ENCODE results near the gene IMP3.
"Not testable (repeated sequence)": the region's sequence is repeated elsewhere in the genome, so short reads cannot be mapped to it uniquely, and the experiment has no call there.

Gene IMP3
- 21.7 to 42.2 (median 25.2) reads per million in 3 donors for total RNA-seq

- H3K4me1 ChIP-seq (ENCODE audit: control insufficient read depth, insufficient read depth, low read length, poor library complexity, severe bottlenecking): peaks cover 34% of the 10 kb centered on the region
- no peaks in the 10 kb centered on the region for H3K9me3 ChIP-seq (ENCODE audit: control insufficient read depth, low read length)
- H3K36me3 ChIP-seq (ENCODE audit: control insufficient read depth, insufficient read depth, low read length): no peaks in the 10 kb centered on the region
- no peaks in the 10 kb centered on the region for H3K27me3 ChIP-seq (replicated peaks; ENCODE audit: control insufficient read depth, insufficient read depth, low read length, poor library complexity, severe bottlenecking)
- H3K4me3 ChIP-seq (ENCODE audit: insufficient read depth, low read depth, low read length, poor library complexity, severe bottlenecking): peak within 1 kb of the TSS; percentile 74
- DNase-seq: peak; percentile 85 to 91 (median 90)
- peak within 1 kb of the TSS; percentile 80 for H3K27ac ChIP-seq (ENCODE audit: insufficient read depth, low read length, poor library complexity, severe bottlenecking)
Observed at GRCh38 chr15:75639709-75640482, at the start of gene IMP3. IMP3 (minus strand) TSS chr15:75640224; CDS start chr15:75640168, 56 bp downstream.

GRCh38 chr15:75689429-75689828 lies 49.4 kb upstream of the IMP3 start:
- DNase-seq: not testable (repeated sequence)

DNA sequence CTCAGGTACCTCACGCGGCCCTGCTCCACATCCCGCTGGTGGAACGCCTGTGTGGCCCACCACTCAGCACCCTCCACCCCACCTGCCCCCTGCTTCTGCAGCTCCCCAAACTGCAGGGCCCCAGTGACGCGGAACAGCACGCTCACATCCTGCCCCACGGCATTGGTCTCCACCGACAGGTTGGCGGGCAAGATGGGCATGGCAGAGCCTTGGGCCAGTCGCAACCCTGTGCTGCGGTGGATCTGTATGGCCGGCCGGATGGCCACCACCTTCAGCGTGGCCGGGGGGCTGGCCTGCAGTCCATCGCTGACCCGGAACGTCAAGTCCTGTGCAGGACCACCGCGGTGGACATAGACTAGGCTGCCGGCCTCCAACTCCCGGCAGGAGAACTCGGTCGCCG lies 48.8 kb upstream of the IMP3 start:
- no peaks in the 10 kb centered on the region for H3K27me3 ChIP-seq (replicated peaks; ENCODE audit: control insufficient read depth, insufficient read depth, low read length, poor library complexity, severe bottlenecking)
- H3K4me1 ChIP-seq (ENCODE audit: control insufficient read depth, insufficient read depth, low read length, poor library complexity, severe bottlenecking): no peaks in the 10 kb centered on the region
- H3K36me3 ChIP-seq (ENCODE audit: control insufficient read depth, insufficient read depth, low read length): no peaks in the 10 kb centered on the region
- H3K27ac ChIP-seq (ENCODE audit: insufficient read depth, low read length, poor library complexity, severe bottlenecking): no peak overlapping the region
- no peak overlapping the region for H3K4me3 ChIP-seq (ENCODE audit: insufficient read depth, low read depth, low read length, poor library complexity, severe bottlenecking)
- DNase-seq: no peak
- H3K9me3 ChIP-seq (ENCODE audit: control insufficient read depth, low read length): no peaks in the 10 kb centered on the region

More at GRCh38 chr15:75689429-75689828, 49.4 kb upstream of the IMP3 start:
- not testable (repeated sequence) for H3K27me3 ChIP-seq (replicated peaks; ENCODE audit: control insufficient read depth, insufficient read depth, low read length, poor library complexity, severe bottlenecking); H3K27ac ChIP-seq (ENCODE audit: insufficient read depth, low read length, poor library complexity, severe bottlenecking); H3K4me1 ChIP-seq (ENCODE audit: control insufficient read depth, insufficient read depth, low read length, poor library complexity, severe bottlenecking); H3K9me3 ChIP-seq (ENCODE audit: control insufficient read depth, low read length); H3K36me3 ChIP-seq (ENCODE audit: control insufficient read depth, insufficient read depth, low read length); H3K4me3 ChIP-seq (ENCODE audit: insufficient read depth, low read depth, low read length, poor library complexity, severe bottlenecking)

- Histone ChIP-seq H3K36me3 (ENCODE audit: control insufficient read depth, insufficient read depth, low read length) (no peaks in the 10 kb centered on the region), H3K4me3 (ENCODE audit: insufficient read depth, low read depth, low read length, poor library complexity, severe bottlenecking) (no peak overlapping the region), H3K27me3 (replicated peaks; ENCODE audit: control insufficient read depth, insufficient read depth, low read length, poor library complexity, severe bottlenecking) (no peaks in the 10 kb centered on the region), H3K9me3 (ENCODE audit: control insufficient read depth, low read length) (no peaks in the 10 kb centered on the region), H3K4me1 (ENCODE audit: control insufficient read depth, insufficient read depth, low read length, poor library complexity, severe bottlenecking) (no peaks in the 10 kb centered on the region), H3K27ac (ENCODE audit: insufficient read depth, low read length, poor library complexity, severe bottlenecking) (no peak overlapping the region)
- no peak for DNase-seq
Observed at GRCh38 chr15:75688278-75688557, 48.2 kb upstream of the IMP3 start.

DNA sequence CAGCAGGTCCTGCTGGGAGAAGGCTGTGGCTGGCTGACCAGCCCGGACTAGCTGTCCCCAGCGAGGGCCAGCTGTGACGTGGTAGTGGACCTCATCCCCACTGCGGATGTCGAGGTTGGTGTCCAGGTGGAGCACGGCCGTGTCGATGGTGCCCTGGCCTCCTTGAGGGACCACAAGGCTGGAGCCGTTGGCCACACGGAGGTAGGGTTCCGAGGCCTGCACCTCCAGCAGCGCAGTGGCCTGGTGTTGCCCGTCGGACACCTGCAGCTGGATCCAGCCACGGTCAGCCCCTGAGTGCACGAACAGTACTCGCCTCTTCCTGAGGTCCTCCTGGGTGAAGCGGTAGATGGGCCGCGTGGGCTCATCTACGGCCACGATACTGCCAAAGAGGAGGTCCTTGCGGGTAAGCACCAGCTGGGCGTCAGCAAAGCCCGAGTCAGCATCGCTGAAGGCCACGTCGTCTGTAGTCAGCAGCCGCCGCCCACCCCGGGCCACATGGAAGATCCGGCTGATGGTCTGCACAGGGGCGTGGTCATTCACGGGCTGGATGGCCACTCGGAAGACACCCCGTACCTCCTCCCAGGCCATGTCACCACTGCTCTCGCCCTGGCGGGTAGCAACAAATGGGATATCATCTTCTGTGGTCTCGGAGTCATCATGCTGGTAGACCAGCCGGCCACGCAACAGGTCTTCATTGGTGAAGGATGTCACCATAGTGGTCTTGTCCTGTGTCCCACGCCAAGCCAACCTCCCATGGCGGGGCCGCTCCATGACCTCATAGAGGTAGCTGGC lies 47.7 kb upstream of the IMP3 start:
- no peaks in the 10 kb centered on the region for H3K4me1 ChIP-seq (ENCODE audit: control insufficient read depth, insufficient read depth, low read length, poor library complexity, severe bottlenecking)
- no peaks in the 10 kb centered on the region for H3K36me3 ChIP-seq (ENCODE audit: control insufficient read depth, insufficient read depth, low read length)
- no peak overlapping the region for H3K4me3 ChIP-seq (ENCODE audit: insufficient read depth, low read depth, low read length, poor library complexity, severe bottlenecking)

GRCh38 chr15:75686212-75686642 lies 46.2 kb upstream of the IMP3 start:
- not testable (repeated sequence) for H3K36me3 ChIP-seq (ENCODE audit: control insufficient read depth, insufficient read depth, low read length); H3K27me3 ChIP-seq (replicated peaks; ENCODE audit: control insufficient read depth, insufficient read depth, low read length, poor library complexity, severe bottlenecking); H3K9me3 ChIP-seq (ENCODE audit: control insufficient read depth, low read length); H3K4me1 ChIP-seq (ENCODE audit: control insufficient read depth, insufficient read depth, low read length, poor library complexity, severe bottlenecking); H3K4me3 ChIP-seq (ENCODE audit: insufficient read depth, low read depth, low read length, poor library complexity, severe bottlenecking); H3K27ac ChIP-seq (ENCODE audit: insufficient read depth, low read length, poor library complexity, severe bottlenecking)
- DNase-seq: peak; percentile 46 to 58 (median 52)

More for the DNA sequence above, 47.7 kb upstream of the IMP3 start:
- H3K27ac ChIP-seq (ENCODE audit: insufficient read depth, low read length, poor library complexity, severe bottlenecking): no peak overlapping the region
- DNase-seq: no peak
- no peaks in the 10 kb centered on the region for H3K9me3 ChIP-seq (ENCODE audit: control insufficient read depth, low read length)
- no peaks in the 10 kb centered on the region for H3K27me3 ChIP-seq (replicated peaks; ENCODE audit: control insufficient read depth, insufficient read depth, low read length, poor library complexity, severe bottlenecking)

DNA sequence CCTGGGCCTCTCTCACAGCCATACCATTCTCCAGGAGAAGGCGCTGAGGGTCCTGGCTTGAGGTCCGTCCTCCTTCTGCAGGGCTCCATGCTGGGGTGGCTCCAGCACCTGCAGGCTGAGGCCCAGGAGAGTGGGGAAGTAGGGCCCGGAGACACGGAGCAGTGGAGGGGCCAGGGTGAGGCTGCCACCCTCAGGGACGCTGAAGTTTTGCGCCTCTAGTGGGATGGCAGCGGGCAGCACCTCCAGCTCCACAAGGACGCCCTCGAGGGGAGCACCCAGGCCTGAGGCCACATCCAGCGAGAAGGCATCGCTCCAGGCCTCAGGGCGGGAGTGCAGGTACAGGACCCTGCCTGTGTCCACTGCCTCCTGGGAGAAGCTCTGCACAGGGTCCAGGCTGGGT lies 45.2 kb upstream of the IMP3 start:
- Histone ChIP-seq H3K4me1 (ENCODE audit: control insufficient read depth, insufficient read depth, low read length, poor library complexity, severe bottlenecking) (no peaks in the 10 kb centered on the region), H3K4me3 (ENCODE audit: insufficient read depth, low read depth, low read length, poor library complexity, severe bottlenecking) (no peak overlapping the region), H3K36me3 (ENCODE audit: control insufficient read depth, insufficient read depth, low read length) (no peaks in the 10 kb centered on the region), H3K9me3 (ENCODE audit: control insufficient read depth, low read length) (no peaks in the 10 kb centered on the region), H3K27me3 (replicated peaks; ENCODE audit: control insufficient read depth, insufficient read depth, low read length, poor library complexity, severe bottlenecking) (no peaks in the 10 kb centered on the region), H3K27ac (ENCODE audit: insufficient read depth, low read length, poor library complexity, severe bottlenecking) (no peak overlapping the region)
- no peak for DNase-seq

DNA sequence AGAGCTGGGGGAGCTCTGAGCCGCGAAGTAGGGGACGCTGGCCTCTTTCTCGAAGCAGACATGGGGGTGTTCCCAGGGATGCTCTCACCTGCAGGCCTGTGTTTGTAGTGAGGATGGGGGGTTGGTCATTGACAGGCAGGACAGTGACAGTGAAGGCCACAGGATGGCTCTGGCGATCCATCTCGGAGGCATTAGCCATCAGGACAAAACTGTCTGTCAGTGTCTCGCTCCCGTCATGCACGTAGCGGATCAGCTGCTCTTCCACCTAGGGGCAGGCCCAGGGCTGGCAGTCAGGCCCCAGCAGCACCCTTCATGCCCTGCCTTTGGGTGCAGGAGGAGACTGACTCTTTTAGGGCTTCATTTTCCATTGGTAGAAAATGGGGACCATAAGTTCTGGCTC lies 44.6 kb upstream of the IMP3 start:
- Histone ChIP-seq H3K27ac (ENCODE audit: insufficient read depth, low read length, poor library complexity, severe bottlenecking) (no peak overlapping the region), H3K36me3 (ENCODE audit: control insufficient read depth, insufficient read depth, low read length) (no peaks in the 10 kb centered on the region)
- DNase-seq: no peak

DNA sequence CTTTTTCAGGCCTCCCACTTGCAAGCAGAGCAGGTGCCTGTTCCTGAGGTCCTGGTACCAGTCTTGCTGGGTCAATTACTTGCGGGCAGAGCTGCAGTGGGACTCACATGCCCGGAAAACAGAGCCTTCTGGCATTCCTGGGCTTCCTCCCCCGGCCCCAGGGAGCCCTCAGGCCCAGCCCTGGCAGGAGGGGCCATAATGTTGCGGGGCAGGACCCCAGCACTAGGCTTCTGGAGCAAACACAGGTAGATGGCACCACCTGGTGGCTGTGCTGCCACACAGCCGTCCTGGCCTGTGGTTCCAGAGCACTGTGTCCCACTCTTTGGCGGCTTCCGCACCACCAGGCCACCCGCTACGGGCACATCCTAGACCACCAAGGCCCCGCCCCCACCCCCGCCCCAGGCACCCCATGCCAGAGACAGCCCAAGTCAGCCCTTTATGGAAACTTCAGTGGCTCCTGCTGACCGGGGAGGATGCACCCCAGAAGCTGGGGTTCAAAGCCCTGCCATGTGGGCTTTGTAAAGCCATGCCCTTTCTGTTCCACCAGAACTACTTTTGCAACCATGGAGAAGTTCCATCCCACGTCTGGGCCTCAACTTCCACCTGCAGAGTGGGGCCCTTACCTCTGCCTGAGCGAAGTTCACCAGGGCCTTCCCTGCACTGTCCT lies 43.8 kb upstream of the IMP3 start:
- H3K4me3 ChIP-seq (ENCODE audit: insufficient read depth, low read depth, low read length, poor library complexity, severe bottlenecking); H3K27me3 ChIP-seq (replicated peaks; ENCODE audit: control insufficient read depth, insufficient read depth, low read length, poor library complexity, severe bottlenecking); H3K4me1 ChIP-seq (ENCODE audit: control insufficient read depth, insufficient read depth, low read length, poor library complexity, severe bottlenecking); H3K9me3 ChIP-seq (ENCODE audit: control insufficient read depth, low read length); H3K36me3 ChIP-seq (ENCODE audit: control insufficient read depth, insufficient read depth, low read length); H3K27ac ChIP-seq (ENCODE audit: insufficient read depth, low read length, poor library complexity, severe bottlenecking): not testable (repeated sequence)
- peak; percentile 41 to 48 (median 41) for DNase-seq

More for the DNA sequence above, 44.6 kb upstream of the IMP3 start:
- no peaks in the 10 kb centered on the region for H3K4me1 ChIP-seq (ENCODE audit: control insufficient read depth, insufficient read depth, low read length, poor library complexity, severe bottlenecking)
- no peaks in the 10 kb centered on the region for H3K27me3 ChIP-seq (replicated peaks; ENCODE audit: control insufficient read depth, insufficient read depth, low read length, poor library complexity, severe bottlenecking)
- no peaks in the 10 kb centered on the region for H3K9me3 ChIP-seq (ENCODE audit: control insufficient read depth, low read length)
- H3K4me3 ChIP-seq (ENCODE audit: insufficient read depth, low read depth, low read length, poor library complexity, severe bottlenecking): no peak overlapping the region

Measured in effector memory CD4-positive, alpha-beta T cell (primary cell).